ENCODE data around the gene DEUP1. TPM values are rescaled to one million over a fixed set of nuclear protein-coding genes. Genes with fewer than 3 reads are reported as not detected.

Gene DEUP1
- polyA plus RNA-seq, 1 of the 3 experiments (the other 2 are of a cell fraction) = not detected

DNA sequence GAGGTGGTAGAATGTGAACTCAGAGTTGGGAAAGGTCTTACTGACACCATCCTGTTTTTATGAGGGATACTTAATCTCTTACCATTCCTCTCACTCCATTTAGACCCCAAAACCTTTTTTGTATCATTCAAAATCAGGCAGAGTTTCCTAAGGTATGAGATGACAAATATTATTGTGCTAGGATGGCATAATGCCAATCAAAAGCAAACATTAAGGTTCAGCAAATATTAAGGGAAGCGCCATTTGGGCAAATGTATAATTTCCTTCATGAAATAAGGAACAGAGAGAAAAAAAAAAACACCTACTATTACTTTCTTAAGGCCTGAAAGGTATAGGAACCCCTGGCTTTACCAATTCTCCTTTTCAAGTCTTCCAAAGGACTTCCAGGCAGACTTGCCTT lies 150.2 kb downstream of the DEUP1 start:
- H3K9ac ChIP-seq = no peak overlapping the region
- CTCF ChIA-PET = no interaction called here
- 86% methylated on average over 1 of the region's 1 CpG for WGBS (ENCODE audit: low lambda C conversion rate)
- H3K9me3 ChIP-seq = no peaks in the 10 kb centered on the region
- no peaks in the 10 kb centered on the region for H3F3A ChIP-seq (replicated peaks; ENCODE audit: insufficient read depth)
- H3K79me2 ChIP-seq (ENCODE audit: insufficient read depth) = no peaks in the 10 kb centered on the region
- DNase-seq = no peak
- H3K27me3 ChIP-seq (ENCODE audit: insufficient read depth) = no peaks in the 10 kb centered on the region
- peaks cover 0 to 6% of the 10 kb centered on the region in 2 experiments; a peak in 1 of 4 replicates for H3K4me1 ChIP-seq (ENCODE audit: control insufficient read depth in 1 of 2, insufficient read depth in 2 of 2, low read depth in 1 of 2, low read length in 1 of 2)
- H2AFZ ChIP-seq (ENCODE audit: low read depth) = no peak overlapping the region
- no peaks in the 10 kb centered on the region for H3K36me3 ChIP-seq (replicated peaks in 1 of 2; ENCODE audit: control insufficient read depth in 1 of 2, insufficient read depth in 2 of 2, low read length in 1 of 2)
- H3K27ac ChIP-seq (ENCODE audit: low read depth in 2 of 2, low read length in 1 of 2) = no peak overlapping the region
- no peaks in the 10 kb centered on the region for H4K20me1 ChIP-seq (ENCODE audit: insufficient read depth)
- no peak overlapping the region for H3K4me2 ChIP-seq
- H3K4me3 ChIP-seq (ENCODE audit: low read depth in 2 of 2, low read length in 1 of 2) = no peak overlapping the region; a peak in 1 of 4 replicates
- TF ChIP-seq EP300 (IDR thresholded peaks at IDR 0.05; ENCODE audit: borderline replicate concordance in 1 of 2, low read depth in 1 of 2, low read length in 1 of 2) = no peak
- no peak for TF ChIP-seq POLR2AphosphoS5 (IDR thresholded peaks at IDR 0.05; ENCODE audit: low read depth, low read length)
- TF ChIP-seq, protein P1, sequence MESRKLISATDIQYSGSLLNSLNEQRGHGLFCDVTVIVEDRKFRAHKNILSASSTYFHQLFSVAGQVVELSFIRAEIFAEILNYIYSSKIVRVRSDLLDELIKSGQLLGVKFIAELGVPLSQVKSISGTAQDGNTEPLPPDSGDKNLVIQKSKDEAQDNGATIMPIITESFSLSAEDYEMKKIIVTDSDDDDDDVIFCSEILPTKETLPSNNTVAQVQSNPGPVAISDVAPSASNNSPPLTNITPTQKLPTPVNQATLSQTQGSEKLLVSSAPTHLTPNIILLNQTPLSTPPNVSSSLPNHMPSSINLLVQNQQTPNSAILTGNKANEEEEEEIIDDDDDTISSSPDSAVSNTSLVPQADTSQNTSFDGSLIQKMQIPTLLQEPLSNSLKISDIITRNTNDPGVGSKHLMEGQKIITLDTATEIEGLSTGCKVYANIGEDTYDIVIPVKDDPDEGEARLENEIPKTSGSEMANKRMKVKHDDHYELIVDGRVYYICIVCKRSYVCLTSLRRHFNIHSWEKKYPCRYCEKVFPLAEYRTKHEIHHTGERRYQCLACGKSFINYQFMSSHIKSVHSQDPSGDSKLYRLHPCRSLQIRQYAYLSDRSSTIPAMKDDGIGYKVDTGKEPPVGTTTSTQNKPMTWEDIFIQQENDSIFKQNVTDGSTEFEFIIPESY (IDR thresholded peaks at IDR 0.05; ENCODE audit: borderline replicate concordance, low read depth) = no peak
- TF ChIP-seq RAD21 (IDR thresholded peaks at IDR 0.05; ENCODE audit: low read length) = no peak
- no peak for TF ChIP-seq USF1 (IDR thresholded peaks at IDR 0.05; ENCODE audit: borderline replicate concordance, low read depth)
- no peak for TF ChIP-seq TAF1 (IDR thresholded peaks at IDR 0.05; ENCODE audit: borderline replicate concordance, low read depth, low read length)
- no peak for TF ChIP-seq TEAD4 (IDR thresholded peaks at IDR 0.05; ENCODE audit: borderline replicate concordance, insufficient read depth)
- TF ChIP-seq RCOR1 (IDR thresholded peaks at IDR 0.05; ENCODE audit: low read length) = no peak
- no peak for TF ChIP-seq GATA2 (CRISPR knock-in tag; IDR thresholded peaks at IDR 0.05)
- TF ChIP-seq GABPA (IDR thresholded peaks at IDR 0.05; ENCODE audit: low read depth) = no peak
- TF ChIP-seq TCF12 (IDR thresholded peaks at IDR 0.05) = no peak
- TF ChIP-seq MXI1 (IDR thresholded peaks at IDR 0.05; ENCODE audit: low read depth, low read length) = no peak
- TF ChIP-seq, protein P2, sequence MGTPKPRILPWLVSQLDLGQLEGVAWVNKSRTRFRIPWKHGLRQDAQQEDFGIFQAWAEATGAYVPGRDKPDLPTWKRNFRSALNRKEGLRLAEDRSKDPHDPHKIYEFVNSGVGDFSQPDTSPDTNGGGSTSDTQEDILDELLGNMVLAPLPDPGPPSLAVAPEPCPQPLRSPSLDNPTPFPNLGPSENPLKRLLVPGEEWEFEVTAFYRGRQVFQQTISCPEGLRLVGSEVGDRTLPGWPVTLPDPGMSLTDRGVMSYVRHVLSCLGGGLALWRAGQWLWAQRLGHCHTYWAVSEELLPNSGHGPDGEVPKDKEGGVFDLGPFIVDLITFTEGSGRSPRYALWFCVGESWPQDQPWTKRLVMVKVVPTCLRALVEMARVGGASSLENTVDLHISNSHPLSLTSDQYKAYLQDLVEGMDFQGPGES (IDR thresholded peaks at IDR 0.05; ENCODE audit: low read depth, low read length) = no peak
- no peak for TF ChIP-seq FOXM1 (IDR thresholded peaks at IDR 0.05; ENCODE audit: low read depth)
- TF ChIP-seq FOSL2 (IDR thresholded peaks at IDR 0.05; ENCODE audit: borderline replicate concordance, low read depth) = no peak
- TF ChIP-seq NFIC (IDR thresholded peaks at IDR 0.05; ENCODE audit: borderline replicate concordance) = no peak
- TF ChIP-seq CHD2 (IDR thresholded peaks at IDR 0.05; ENCODE audit: low read length, partially characterized antibody) = no peak
- TF ChIP-seq SMC3 (IDR thresholded peaks at IDR 0.05; ENCODE audit: low read depth, low read length) = no peak
- no peaks in the 10 kb centered on the region for H3K9me2 ChIP-seq
- POLR2A ChIA-PET = no interaction called here
